ENCODE results near the gene ATP6V1F.

Gene ATP6V1F

DNA sequence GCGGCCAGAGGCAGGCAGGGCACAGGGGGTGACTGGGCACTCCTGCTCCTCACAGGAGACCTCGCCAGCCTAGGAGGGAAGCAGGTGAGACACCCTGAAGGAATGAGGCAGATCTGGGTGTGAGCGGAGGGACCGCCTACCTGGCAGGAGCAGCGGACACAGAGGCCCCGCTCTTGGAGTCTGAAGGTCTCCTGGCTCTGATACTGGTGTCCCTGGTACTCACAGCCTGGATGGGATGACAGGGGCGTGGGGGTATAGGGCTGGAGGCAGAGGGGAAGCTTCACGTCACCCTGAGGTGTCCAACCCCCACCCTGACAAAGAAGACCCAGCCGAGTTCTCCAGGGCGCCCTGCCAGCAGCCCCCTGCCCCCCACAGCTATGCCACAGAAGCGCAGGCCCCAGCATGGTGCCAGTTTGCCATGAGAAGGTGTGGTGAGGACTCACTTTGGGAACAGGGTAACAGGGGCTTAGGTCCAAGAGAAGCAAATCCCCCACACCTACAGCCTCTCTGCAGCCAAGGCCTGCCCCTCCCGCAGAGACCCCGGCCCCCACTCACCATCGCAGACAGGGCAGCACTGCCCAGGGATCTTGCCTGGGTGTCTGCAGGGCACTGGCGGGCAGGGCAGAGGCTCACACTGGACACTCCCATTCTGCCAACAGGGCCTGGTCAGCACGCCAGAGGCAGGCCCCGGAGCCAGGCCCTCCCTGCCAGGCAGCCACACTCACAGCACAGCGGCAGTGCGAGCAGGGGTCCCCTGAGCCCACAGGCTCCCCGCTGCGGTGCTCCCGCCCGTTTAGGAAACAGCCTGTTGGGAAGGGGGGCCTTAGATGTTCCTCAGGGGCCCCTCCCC lies 30.8 kb downstream of the ATP6V1F start:
- TF ChIP-seq, protein P1, sequence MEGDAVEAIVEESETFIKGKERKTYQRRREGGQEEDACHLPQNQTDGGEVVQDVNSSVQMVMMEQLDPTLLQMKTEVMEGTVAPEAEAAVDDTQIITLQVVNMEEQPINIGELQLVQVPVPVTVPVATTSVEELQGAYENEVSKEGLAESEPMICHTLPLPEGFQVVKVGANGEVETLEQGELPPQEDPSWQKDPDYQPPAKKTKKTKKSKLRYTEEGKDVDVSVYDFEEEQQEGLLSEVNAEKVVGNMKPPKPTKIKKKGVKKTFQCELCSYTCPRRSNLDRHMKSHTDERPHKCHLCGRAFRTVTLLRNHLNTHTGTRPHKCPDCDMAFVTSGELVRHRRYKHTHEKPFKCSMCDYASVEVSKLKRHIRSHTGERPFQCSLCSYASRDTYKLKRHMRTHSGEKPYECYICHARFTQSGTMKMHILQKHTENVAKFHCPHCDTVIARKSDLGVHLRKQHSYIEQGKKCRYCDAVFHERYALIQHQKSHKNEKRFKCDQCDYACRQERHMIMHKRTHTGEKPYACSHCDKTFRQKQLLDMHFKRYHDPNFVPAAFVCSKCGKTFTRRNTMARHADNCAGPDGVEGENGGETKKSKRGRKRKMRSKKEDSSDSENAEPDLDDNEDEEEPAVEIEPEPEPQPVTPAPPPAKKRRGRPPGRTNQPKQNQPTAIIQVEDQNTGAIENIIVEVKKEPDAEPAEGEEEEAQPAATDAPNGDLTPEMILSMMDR (IDR thresholded peaks at IDR 0.05; ENCODE audit: control insufficient read depth, extremely low read depth, insufficient read depth), result no peak
- DNase-seq (ENCODE audit: low read depth), result no peak

GRCh38 chr7:128894101-128894440 lies 31.4 kb downstream of the ATP6V1F start:
- TF ChIP-seq, protein P1 (IDR thresholded peaks at IDR 0.05; ENCODE audit: control insufficient read depth, extremely low read depth, insufficient read depth), result no peak
- no peak for DNase-seq (ENCODE audit: low read depth)
- H3K4me3 ChIP-seq (ENCODE audit: low read depth, low read length), result no peak overlapping the region

More for the DNA sequence above, 30.8 kb downstream of the ATP6V1F start:
- no peak overlapping the region for H3K4me3 ChIP-seq (ENCODE audit: low read depth, low read length)

DNA sequence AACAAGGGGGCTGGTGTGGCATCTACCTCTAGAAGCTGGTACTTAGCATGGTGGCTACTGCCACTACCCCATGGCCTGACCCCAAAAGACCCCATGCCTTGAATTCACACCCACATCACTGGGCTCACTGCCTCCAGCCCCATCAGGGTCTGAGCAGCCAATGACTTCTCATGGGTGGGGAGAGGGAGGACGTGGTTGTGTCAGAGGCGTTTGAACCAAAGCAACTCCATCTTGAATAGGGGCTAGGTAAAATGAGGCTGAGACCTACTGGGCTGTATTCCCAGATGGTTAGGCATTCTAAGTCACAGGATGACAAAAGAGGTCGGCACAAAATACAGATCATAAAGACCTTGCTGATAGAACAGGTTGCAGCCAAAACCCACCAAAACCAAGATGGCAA lies 32.7 kb downstream of the ATP6V1F start:
- no peak for DNase-seq (ENCODE audit: low read depth)
- H3K4me3 ChIP-seq (ENCODE audit: low read depth, low read length), result no peak overlapping the region
- TF ChIP-seq, protein P1 (IDR thresholded peaks at IDR 0.05; ENCODE audit: control insufficient read depth, extremely low read depth, insufficient read depth), result no peak

GRCh38 chr7:128899392-128899791 lies 36.7 kb downstream of the ATP6V1F start:
- no peak for DNase-seq (ENCODE audit: low read depth)
- TF ChIP-seq, protein P1 (IDR thresholded peaks at IDR 0.05; ENCODE audit: control insufficient read depth, extremely low read depth, insufficient read depth), result no peak
- no peak overlapping the region for H3K4me3 ChIP-seq (ENCODE audit: low read depth, low read length)

GRCh38 chr7:128900237-128900636 lies 37.6 kb downstream of the ATP6V1F start:
- no peak overlapping the region for H3K4me3 ChIP-seq (ENCODE audit: low read depth, low read length)
- TF ChIP-seq, protein P1 (IDR thresholded peaks at IDR 0.05; ENCODE audit: control insufficient read depth, extremely low read depth, insufficient read depth), result no peak
- DNase-seq (ENCODE audit: low read depth), result no peak

DNA sequence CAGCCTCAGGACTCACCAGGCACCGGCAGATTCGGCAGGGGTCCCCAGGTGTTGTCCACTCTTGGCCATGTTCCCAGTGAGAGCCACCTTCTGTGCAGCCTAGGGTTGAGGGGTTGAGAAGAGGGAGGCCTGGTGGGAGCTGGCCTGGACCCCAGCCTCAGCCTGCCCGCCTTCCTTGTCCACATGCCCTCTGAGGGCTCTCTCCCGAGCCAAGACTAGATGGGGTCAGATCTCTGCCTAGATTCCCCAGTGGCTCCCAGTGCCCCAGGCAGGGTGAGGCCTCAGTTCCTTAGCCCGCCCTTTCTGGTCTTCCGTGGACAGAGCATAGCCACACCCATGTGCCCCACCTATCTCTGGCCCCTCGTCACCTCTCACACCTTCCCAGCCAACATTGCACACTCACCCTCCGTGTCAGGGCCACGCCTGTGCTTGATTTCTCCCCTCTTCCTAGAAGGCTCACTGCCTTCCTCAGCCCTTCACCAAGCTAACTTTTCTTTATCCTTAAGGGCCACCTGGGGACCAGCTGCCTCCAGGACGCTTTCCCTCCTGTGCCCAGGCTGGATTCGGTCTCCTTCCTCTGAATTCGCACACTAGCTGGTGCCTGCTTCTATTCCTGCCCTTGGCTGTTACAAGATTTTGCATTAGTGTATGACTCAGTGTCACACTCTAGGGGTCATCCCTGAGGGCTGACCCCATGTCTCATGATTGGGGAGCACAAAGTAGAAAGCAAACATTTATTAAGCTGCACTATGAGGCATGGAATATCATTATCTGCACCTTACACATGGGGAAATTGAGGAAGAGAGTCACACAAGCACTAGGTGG lies 40.3 kb downstream of the ATP6V1F start:
- no peak overlapping the region for H3K4me3 ChIP-seq (ENCODE audit: low read depth, low read length)
- TF ChIP-seq, protein P1 (IDR thresholded peaks at IDR 0.05; ENCODE audit: control insufficient read depth, extremely low read depth, insufficient read depth), result no peak
- no peak for DNase-seq (ENCODE audit: low read depth)

Measured in LNCaP clone FGC (cell line).